Measurements from ENCODE around the gene RRH.
"Not testable (repeated sequence)": the region's sequence is repeated elsewhere in the genome, so short reads cannot be mapped to it uniquely, and the experiment has no call there.

Gene RRH

GRCh38 chr4:109836985-109837384 is 9.2 kb downstream of the RRH start:
- no peak for DNase-seq (ENCODE audit: extremely low read depth in 1 of 2, low read depth in 1 of 2)

DNA sequence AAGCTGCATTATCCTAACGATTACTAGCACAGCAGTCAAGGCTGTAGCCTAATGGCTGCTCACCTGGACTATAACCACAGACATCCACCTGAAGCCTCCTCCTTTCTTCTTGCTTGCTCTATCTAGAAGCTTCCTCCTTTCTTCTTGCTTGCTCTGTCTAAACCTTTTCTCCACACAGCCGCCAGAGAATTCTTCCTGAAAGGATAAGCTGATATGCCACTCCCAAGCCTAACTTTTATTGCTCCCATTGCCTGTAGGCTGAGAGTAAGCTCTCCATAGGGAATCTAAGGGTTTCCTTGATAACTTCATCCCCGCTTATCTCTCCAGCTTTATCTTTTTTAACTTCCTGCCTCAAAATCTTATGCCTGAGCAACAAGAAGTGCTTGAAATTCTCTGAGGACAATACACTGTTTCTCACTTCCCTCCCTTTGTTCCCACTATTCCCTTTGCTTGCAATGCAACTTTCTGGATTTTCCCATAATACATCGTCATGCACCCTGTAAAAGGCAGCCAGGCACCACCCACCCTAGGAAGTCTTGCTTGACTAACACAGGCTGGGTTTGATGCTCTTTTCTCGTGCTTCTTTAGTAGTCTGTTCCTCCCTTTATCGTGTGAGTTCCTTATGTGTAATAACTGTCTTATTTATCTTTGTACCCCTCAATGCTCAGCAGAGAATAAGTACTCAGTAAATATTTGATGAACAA is 18.8 kb downstream of the RRH start:
- no peak for DNase-seq (ENCODE audit: extremely low read depth in 1 of 2, low read depth in 1 of 2)

DNA sequence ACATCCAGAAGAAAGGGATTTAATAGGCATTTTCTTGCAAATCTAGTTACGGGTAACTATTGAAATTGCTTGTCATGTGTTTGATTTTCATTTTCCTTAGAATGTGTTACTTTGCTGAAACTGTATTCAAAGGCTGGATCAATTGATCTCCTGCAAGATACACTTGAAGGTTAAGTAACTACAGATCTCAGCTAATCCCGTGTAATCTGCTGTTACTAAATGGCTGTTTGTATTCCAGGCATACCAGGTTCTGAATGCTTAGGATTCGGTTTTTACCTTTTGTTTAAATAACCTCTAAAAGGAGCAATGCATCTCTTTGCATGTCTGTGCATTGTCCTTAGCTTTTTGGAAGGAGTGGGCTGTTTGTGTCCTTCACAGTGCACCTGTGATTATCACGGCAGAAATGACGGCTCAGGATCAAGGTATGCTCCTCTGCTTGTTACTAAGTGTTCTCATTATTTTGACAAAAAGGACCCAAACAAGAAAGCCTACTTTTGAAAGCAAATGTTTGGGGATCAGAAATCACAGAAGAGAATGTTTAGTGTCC is 20.2 kb downstream of the RRH start, which contains the start of gene LRIT3:
Gene LRIT3 (plus strand): TSS at position 212 of the 547 bp plus-strand sequence. CDS start 95 bp downstream, at position 307.
- no peak for DNase-seq (ENCODE audit: extremely low read depth in 1 of 2, low read depth in 1 of 2)

DNA sequence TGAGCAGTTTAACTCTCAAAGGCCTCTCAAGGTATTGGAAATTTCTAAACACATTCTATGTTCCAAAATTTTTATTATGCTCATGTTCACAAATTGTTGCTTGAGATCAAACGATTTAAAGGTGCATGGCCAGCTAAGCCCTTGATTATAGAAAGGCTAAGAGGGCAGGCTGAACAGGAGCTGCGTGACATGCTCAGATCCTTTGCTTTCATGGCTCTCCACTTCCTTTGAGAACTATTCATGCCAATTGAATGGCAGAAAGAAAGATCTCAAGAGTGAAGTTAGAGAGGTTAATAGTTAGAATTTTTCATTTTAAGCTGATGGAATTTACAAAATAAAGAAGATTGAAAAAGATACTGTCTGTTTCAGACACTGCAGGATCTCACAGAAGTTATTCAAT is 20.7 kb downstream of the RRH start:
- no peak for DNase-seq (ENCODE audit: extremely low read depth in 1 of 2, low read depth in 1 of 2)

- no peak for DNase-seq (ENCODE audit: extremely low read depth in 1 of 2, low read depth in 1 of 2)
These were observed 22.8 kb downstream of the RRH start for GRCh38 chr4:109850601-109851000.

DNA sequence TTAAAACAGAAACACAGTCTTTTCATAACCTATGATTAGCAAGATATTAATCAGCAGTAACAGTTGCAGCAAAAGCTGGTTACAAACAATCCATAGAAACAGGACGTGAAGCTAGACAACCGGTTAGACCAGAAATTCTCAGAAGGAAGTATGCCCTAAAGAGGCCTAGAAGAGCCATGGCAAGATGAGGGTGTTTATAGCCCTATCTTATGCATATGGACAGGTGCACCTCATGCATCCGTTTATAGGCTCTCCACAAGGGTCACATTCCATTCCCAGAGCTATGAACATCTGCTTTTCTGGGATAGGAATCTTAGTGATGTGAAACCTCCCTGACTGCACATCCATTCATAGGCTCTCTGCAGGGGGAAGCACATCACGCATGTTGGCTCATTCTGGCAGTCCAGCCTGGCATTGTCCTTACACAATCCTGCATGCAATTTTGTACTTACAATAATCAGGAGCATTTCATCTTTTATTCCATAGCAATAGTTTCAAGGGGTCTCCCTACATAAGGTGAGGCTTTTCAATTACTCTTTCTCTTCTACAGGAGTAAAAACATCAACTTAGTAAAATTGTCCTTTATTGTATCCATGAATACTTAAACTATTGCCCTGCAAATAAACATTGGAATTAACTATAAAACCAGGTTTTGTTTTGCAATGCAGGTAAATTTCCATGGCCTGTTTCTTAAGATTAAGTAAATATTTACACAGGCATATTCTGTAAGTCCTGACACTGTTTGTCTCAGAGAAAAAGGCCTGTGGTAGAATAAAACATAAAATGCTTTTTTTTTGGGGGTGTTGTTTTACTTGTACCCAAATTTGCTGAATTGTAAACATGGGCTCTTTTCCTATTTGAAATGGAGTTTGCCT is 31.9 kb downstream of the RRH start:
- not testable (repeated sequence) for DNase-seq (ENCODE audit: extremely low read depth in 1 of 2, low read depth in 1 of 2)

DNA sequence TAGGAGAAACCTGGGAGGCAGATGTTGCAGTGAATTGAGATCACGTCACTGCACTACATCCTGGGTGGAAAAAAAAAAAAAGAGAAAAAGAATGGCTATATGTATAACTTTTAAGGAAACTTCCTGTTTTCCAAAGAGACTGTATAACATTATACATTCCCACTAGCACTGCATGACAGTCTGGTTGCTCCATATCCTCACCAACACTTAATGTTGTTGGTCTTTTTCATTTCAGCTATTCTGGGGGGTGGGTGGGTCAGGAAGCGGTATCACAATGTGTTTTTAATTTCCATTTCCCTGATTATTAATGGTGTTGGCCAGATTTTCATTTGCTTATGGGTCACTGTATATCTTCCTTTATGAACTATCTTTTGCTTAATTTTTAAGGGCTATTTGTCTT is 33.5 kb downstream of the RRH start:
- no peak for DNase-seq (ENCODE audit: extremely low read depth in 1 of 2, low read depth in 1 of 2)

DNA sequence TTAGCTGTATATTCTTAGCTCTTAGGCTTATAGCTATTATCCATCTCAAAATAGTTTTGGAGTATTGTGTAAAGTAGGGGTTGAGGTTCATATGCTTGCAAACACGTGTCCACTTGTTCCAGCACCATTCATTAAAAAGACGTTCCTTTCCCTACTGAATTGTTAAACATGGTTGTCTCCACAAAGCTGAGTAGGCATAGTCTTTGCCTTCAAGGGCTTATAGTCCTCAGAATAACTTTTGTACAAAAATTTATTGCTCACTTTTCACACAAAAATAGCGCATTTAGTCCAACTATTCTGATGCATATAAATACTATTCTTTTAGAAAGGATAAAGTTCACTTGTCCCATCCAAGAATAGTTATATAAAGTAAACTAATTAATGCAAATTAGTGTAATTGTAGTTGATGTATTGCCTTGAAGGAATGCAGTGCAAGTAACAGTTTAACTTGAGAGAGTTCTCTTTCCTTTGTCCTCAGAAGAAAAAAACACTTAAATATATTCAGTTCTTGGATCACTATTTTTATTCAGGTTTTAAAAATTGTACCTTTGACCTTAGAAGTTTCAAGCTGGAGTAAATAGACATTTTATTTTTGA is 34.2 kb downstream of the RRH start:
- DNase-seq (ENCODE audit: extremely low read depth in 1 of 2, low read depth in 1 of 2), result no peak

DNA sequence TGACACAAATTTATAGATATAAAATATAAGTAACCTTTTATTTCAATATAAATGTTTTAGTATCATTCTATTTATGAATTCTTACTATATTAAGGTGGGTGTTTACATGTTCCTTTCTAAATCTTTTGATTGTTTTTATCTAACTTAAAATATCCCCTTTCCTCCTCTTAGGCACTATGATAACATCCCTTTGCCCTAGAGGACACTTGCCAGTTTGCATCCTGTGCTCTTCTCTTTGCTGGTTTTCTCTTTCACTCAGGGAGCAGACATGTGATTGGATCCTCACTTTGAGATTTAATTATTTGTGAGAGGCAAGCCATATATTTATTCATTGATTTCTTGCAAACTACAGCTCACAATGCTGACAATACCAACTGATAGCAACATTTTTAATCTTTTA is 36.4 kb downstream of the RRH start:
- no peak for DNase-seq (ENCODE audit: extremely low read depth in 1 of 2, low read depth in 1 of 2)

DNA sequence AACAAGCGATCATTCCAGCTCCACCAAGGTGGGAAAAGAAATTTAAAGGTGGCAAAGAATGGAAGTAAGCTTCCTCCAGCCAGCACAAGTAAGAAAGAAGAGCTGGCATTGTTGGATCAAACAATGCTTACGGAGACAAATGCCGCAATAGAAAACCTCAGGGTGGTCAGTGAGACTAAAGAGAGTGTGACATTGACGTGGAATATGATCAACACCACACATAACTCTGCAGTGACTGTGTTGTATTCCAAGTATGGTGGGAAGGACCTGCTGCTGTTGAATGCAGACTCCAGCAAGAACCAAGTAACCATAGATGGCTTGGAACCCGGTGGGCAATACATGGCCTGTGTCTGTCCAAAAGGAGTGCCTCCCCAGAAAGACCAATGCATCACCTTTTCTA is 42.3 kb downstream of the RRH start:
- DNase-seq (ENCODE audit: extremely low read depth in 1 of 2, low read depth in 1 of 2), result no peak

DNA sequence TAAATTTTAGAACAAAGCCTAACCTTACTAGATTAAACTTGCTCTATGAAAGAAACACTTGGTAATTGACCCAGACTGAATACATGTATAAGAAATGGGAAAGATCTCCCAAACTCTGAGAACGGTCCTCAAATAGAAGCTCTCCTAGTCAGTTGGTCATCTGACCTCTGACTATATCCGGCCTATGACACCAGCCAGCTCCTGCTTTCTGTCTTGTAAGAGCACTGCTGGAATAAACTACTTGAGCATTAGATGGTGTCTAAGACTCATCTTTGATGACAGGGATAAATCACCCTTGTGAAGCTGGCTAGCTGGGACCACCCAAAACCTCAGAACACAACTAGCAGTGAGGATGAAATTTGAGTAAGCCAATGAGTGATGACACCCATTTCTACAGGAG is 44.3 kb downstream of the RRH start:
- DNase-seq (ENCODE audit: extremely low read depth in 1 of 2, low read depth in 1 of 2), result no peak

GRCh38 chr4:109872950-109873656 is 45.3 kb downstream of the RRH start:
- no peak for DNase-seq (ENCODE audit: extremely low read depth in 1 of 2, low read depth in 1 of 2)

DNA sequence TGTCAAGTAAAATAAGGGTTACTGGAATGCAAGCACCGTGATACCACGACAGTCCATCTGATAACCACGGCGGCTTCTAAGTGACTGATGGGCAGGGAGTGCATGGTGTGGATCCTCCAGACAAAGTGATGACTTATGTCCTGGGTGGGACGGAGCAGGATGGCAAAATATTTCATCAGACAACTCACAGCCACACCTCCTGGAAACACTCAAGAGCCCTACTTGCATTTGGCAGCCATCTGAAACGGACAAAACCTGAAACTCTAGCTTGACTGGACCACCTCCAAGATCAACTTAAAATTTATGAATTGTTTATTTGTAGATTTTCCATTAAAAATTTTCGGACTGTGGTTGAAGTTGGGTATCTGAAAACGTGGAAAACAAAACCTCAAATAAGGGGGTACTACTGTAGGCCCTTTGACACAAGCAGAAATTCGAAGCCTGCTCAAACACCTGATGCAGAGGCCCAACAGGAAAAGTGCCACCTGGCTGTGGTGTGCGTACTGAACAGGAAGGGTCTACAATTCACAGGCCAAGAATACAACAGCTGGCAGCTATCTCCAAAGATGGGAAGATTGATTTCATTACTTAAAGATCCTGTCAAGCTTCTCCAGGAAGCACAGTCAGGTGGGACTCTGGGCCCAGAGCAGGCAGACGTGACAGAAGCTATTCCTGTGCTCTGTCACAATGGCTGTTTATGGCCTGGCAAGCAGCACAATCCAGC is 46.2 kb downstream of the RRH start:
- no peak for DNase-seq (ENCODE audit: extremely low read depth in 1 of 2, low read depth in 1 of 2)

GRCh38 chr4:109875106-109875505 is 47.3 kb downstream of the RRH start:
- no peak for DNase-seq (ENCODE audit: extremely low read depth in 1 of 2, low read depth in 1 of 2)

DNA sequence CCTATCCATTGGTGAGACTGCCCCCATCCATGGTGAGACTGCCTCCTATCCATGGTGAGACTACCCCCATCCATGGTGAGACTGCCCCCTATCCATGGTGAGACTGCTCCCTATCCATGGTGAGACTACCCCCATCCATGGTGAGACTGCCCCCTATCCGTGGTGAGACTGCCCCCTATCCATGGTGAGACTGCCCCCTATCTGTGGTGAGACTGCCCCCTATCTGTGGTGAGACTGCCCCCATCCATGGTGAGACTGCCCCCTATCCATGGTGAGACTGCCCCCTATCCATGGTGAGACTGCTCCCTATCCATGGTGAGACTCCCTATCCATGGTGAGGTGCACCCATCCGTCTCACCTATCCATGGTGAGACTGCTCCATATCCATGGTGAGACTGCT is 47.8 kb downstream of the RRH start:
- not testable (repeated sequence) for DNase-seq (ENCODE audit: extremely low read depth in 1 of 2, low read depth in 1 of 2)

DNA sequence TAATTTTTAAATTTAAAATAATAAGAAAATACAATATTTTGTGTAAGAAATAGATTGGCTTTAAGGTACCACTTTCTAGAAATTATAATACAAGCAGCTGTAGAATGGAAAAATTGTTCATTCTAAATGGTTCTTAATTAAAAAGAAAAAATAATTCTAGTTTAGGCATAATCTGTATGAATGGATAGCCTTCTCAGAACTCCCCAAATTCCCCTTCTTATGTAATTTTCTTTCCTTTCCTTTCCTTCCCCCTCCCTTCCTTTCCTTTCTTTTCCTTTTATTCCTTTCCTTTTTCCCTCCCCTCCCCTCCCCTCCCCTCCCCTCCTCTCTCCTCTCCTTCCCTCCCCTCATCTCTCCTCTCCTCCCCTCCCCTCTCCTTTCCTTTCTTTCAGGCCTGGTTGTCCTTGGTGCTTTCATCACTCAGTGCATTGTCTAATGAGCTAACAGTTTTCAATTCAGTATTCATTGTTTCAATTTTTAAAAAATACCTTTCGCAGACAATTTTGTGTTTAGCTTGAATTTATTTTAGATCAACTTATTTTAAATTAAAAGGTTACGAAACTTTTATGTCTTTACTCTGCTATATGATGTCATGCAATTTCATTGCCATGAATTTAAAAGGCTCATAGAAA is 49.0 kb downstream of the RRH start:
- DNase-seq (ENCODE audit: extremely low read depth in 1 of 2, low read depth in 1 of 2), result no peak

DNA sequence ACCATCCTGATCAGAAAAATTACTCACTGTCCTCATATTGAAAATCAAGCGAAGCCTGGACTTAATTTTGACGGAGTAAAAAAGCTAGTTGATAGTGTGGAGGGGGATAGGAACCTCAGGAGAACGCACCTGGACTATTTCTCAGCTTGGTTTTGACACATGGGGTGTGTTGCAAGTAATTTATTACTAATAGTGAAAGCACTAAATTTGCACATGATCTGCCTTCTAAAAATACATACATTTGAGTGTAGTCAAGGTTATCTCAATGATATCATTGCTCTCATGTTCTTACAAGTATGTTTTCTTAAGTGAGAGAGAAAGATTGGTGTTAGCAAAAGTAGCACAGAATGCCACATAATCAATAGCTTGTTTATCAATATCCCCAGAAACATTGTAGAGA is 49.6 kb downstream of the RRH start:
- DNase-seq (ENCODE audit: extremely low read depth in 1 of 2, low read depth in 1 of 2), result no peak

GRCh38 chr4:109878355-109878754 is 50.6 kb downstream of the RRH start:
- no peak for DNase-seq (ENCODE audit: extremely low read depth in 1 of 2, low read depth in 1 of 2)

- no peak for DNase-seq (ENCODE audit: extremely low read depth in 1 of 2, low read depth in 1 of 2)
These were observed 51.3 kb downstream of the RRH start for GRCh38 chr4:109879081-109879480.
